ENCODE measurements around the gene VDR. TPM values are rescaled to one million over a fixed set of nuclear protein-coding genes. Genes with fewer than 3 reads are reported as not detected.

The VDR gene
- 2.5 to 3.4 TPM (median 3.0 TPM) in 5 replicates for total RNA-seq (2022; extraction: Qiagen RNA extraction)

GRCh38 chr12:47904713-47905709 is at the start of gene VDR:
VDR (minus strand) TSS chr12:47904994; CDS start chr12:47879113, 25,881 bp downstream.

GRCh38 chr12:47819896-47820630 is 84.7 kb downstream of the VDR start, which contains the start of gene HDAC7:
HDAC7 (minus strand) TSS chr12:47819903; CDS start chr12:47819785, 118 bp downstream.

Other genes starting within 250 kb of the VDR start
- gene RPAP3, start 199.0 kb downstream of the VDR start, total RNA-seq (2022; extraction: Qiagen RNA extraction): 32.1 to 46.3 TPM (median 36.4 TPM) in 5 replicates
- 0.05 TPM in 2 of 5 replicates, not detected in the others for gene ENDOU, start 179.5 kb downstream of the VDR start, total RNA-seq (2022; extraction: Qiagen RNA extraction)
- 0.45 to 0.62 TPM (median 0.56 TPM) in 5 replicates for gene RAPGEF3, start 146.1 kb downstream of the VDR start, total RNA-seq (2022; extraction: Qiagen RNA extraction)
- gene SLC48A1, start 131.8 kb downstream of the VDR start, total RNA-seq (2022; extraction: Qiagen RNA extraction): 24.3 to 26.9 TPM (median 24.5 TPM) in 5 replicates
- gene HDAC7, start 85.1 kb downstream of the VDR start, total RNA-seq (2022; extraction: Qiagen RNA extraction): 58.4 to 68.4 TPM (median 60.0 TPM) in 5 replicates
- 117 to 139 TPM (median 121 TPM) in 5 replicates for gene TMEM106C, start 58.6 kb upstream of the VDR start, total RNA-seq (2022; extraction: Qiagen RNA extraction)
- 0.05 to 0.13 TPM (median 0.12 TPM) in 5 replicates for gene COL2A1, start 99.5 kb upstream of the VDR start, total RNA-seq (2022; extraction: Qiagen RNA extraction)
- 9.5 to 16.5 TPM (median 11.1 TPM) in 5 replicates for gene SENP1, start 201.1 kb upstream of the VDR start, total RNA-seq (2022; extraction: Qiagen RNA extraction)
- 22.6 to 28.9 TPM (median 24.5 TPM) in 5 replicates for gene PFKM, start 214.4 kb upstream of the VDR start, total RNA-seq (2022; extraction: Qiagen RNA extraction)

Data from A549 treated with Hydrocortisone at 1 μM for 4 hours (cell line).